ENCODE data around the gene FAM32A.

The FAM32A gene

GRCh38 chr19:16185123-16185767 is at the start of gene FAM32A:
FAM32A (plus strand) TSS chr19:16185410; CDS start chr19:16185443, 33 bp downstream.
- DNase-seq = peak; percentile 97 to 98

GRCh38 chr19:16135430-16136127 is 49.6 kb upstream of the FAM32A start:
- DNase-seq = no peak

- no peak for DNase-seq
Measured at GRCh38 chr19:16136185-16136999, 48.8 kb upstream of the FAM32A start.

GRCh38 chr19:16139752-16140151 is 45.5 kb upstream of the FAM32A start:
- DNase-seq = peak; percentile 97 to 98

- DNase-seq = peak; percentile 70 to 75
Measured at GRCh38 chr19:16141043-16141442, 44.2 kb upstream of the FAM32A start.

- DNase-seq = no peak
Measured at GRCh38 chr19:16142032-16142580, 43.1 kb upstream of the FAM32A start.

- DNase-seq = peak; percentile 65 to 69
Measured at GRCh38 chr19:16143399-16144215, 41.6 kb upstream of the FAM32A start, which contains the start of gene HSH2D. HSH2D (plus strand) TSS chr19:16143685; CDS start chr19:16148751, 5,066 bp downstream.

- no peak for DNase-seq
Measured at GRCh38 chr19:16144216-16144581, 41.0 kb upstream of the FAM32A start.

- no peak for DNase-seq
Measured at GRCh38 chr19:16146112-16146511, 39.1 kb upstream of the FAM32A start.

GRCh38 chr19:16148443-16149229 is 36.6 kb upstream of the FAM32A start:
- no peak for DNase-seq

- DNase-seq = no peak
Measured at GRCh38 chr19:16153582-16154336, 31.5 kb upstream of the FAM32A start.

GRCh38 chr19:16154557-16154956 is 30.7 kb upstream of the FAM32A start:
- no peak for DNase-seq

- no peak for DNase-seq
Measured at GRCh38 chr19:16155128-16155527, 30.1 kb upstream of the FAM32A start.

- no peak for DNase-seq
Measured at GRCh38 chr19:16156904-16157303, 28.3 kb upstream of the FAM32A start.

- no peak for DNase-seq
Measured at GRCh38 chr19:16157601-16158000, 27.6 kb upstream of the FAM32A start.

- DNase-seq = no peak
Measured at GRCh38 chr19:16159655-16160054, 25.6 kb upstream of the FAM32A start.

GRCh38 chr19:16160445-16160942 is 24.7 kb upstream of the FAM32A start:
- DNase-seq = no peak

- DNase-seq = no peak
Measured at GRCh38 chr19:16160943-16161560, 24.2 kb upstream of the FAM32A start.

- no peak for DNase-seq
Measured at GRCh38 chr19:16161840-16162239, 23.4 kb upstream of the FAM32A start.
